ENCODE results near the gene TFEC.

TFEC gene

GRCh38 chr7:115932880-115933279 lies 97.7 kb downstream of the TFEC start:
- no peak for TF ChIP-seq CEBPB (IDR thresholded peaks at IDR 0.05)
- no peak for TF ChIP-seq EGR1 (IDR thresholded peaks at IDR 0.05)
- TF ChIP-seq TEAD4 (IDR thresholded peaks at IDR 0.05), result no peak
- TF ChIP-seq CREB1 (IDR thresholded peaks at IDR 0.05; ENCODE audit: low read depth), result no peak

GRCh38 chr7:115924411-115924810 lies 106.2 kb downstream of the TFEC start:
- no peak for TF ChIP-seq CEBPB (IDR thresholded peaks at IDR 0.05)
- no peak for TF ChIP-seq EGR1 (IDR thresholded peaks at IDR 0.05)
- no peak for TF ChIP-seq RAD21 (IDR thresholded peaks at IDR 0.05; ENCODE audit: low read depth)
- no peak for TF ChIP-seq YY1 (IDR thresholded peaks at IDR 0.05; ENCODE audit: low read depth)
- no peak for TF ChIP-seq TEAD4 (IDR thresholded peaks at IDR 0.05)
- TF ChIP-seq EP300 (IDR thresholded peaks at IDR 0.05; ENCODE audit: borderline replicate concordance), result no peak
- TF ChIP-seq CREB1 (IDR thresholded peaks at IDR 0.05; ENCODE audit: low read depth), result no peak
- no peak for TF ChIP-seq FOXM1 (IDR thresholded peaks at IDR 0.05; ENCODE audit: borderline replicate concordance, low read depth)
- no peak for TF ChIP-seq TCF12 (IDR thresholded peaks at IDR 0.05; ENCODE audit: low read depth)
- TF ChIP-seq ZBTB7A (IDR thresholded peaks at IDR 0.05; ENCODE audit: low read depth), result no peak

GRCh38 chr7:115920367-115920766 lies 110.2 kb downstream of the TFEC start:
- TF ChIP-seq FOXM1 (IDR thresholded peaks at IDR 0.05; ENCODE audit: borderline replicate concordance, low read depth) (no peak), MAX (IDR thresholded peaks at IDR 0.05) (no peak), NFIC (IDR thresholded peaks at IDR 0.05) (no peak), TAF1 (IDR thresholded peaks at IDR 0.05; ENCODE audit: low read depth) (no peak), CREB1 (IDR thresholded peaks at IDR 0.05; ENCODE audit: low read depth) (no peak), TEAD4 (IDR thresholded peaks at IDR 0.05) (no peak)

GRCh38 chr7:115914951-115915350 lies 115.6 kb downstream of the TFEC start:
- no peak for TF ChIP-seq ZBTB7A (IDR thresholded peaks at IDR 0.05; ENCODE audit: low read depth)
- no peak for TF ChIP-seq YY1 (IDR thresholded peaks at IDR 0.05; ENCODE audit: low read depth)
- TF ChIP-seq EGR1 (IDR thresholded peaks at IDR 0.05), result no peak
- TF ChIP-seq FOXM1 (IDR thresholded peaks at IDR 0.05; ENCODE audit: borderline replicate concordance, low read depth), result no peak
- no peak for TF ChIP-seq CREB1 (IDR thresholded peaks at IDR 0.05; ENCODE audit: low read depth)
- no peak for TF ChIP-seq TEAD4 (IDR thresholded peaks at IDR 0.05)
- TF ChIP-seq TCF12 (IDR thresholded peaks at IDR 0.05; ENCODE audit: low read depth), result no peak

GRCh38 chr7:115911465-115911864 lies 119.1 kb downstream of the TFEC start:
- no peak for TF ChIP-seq EGR1 (IDR thresholded peaks at IDR 0.05)
- no peak for TF ChIP-seq MAX (IDR thresholded peaks at IDR 0.05)
- no peak for TF ChIP-seq CEBPB (IDR thresholded peaks at IDR 0.05)
- TF ChIP-seq TEAD4 (IDR thresholded peaks at IDR 0.05), result no peak
- no peak for TF ChIP-seq REST (IDR thresholded peaks at IDR 0.05; ENCODE audit: low read depth)
- no peak for TF ChIP-seq EP300 (IDR thresholded peaks at IDR 0.05; ENCODE audit: borderline replicate concordance)
- TF ChIP-seq YY1 (IDR thresholded peaks at IDR 0.05; ENCODE audit: low read depth), result no peak
- no peak for TF ChIP-seq ZBTB7A (IDR thresholded peaks at IDR 0.05; ENCODE audit: low read depth)
- no peak for TF ChIP-seq TAF1 (IDR thresholded peaks at IDR 0.05; ENCODE audit: low read depth)

GRCh38 chr7:115910541-115911164 lies 119.9 kb downstream of the TFEC start:
- TF ChIP-seq RAD21 (IDR thresholded peaks at IDR 0.05; ENCODE audit: low read depth) (peak; percentile 74), NFIC (IDR thresholded peaks at IDR 0.05) (no peak), TCF12 (IDR thresholded peaks at IDR 0.05; ENCODE audit: low read depth) (no peak)

GRCh38 chr7:115906731-115907130 lies 123.8 kb downstream of the TFEC start:
- TF ChIP-seq USF1 (IDR thresholded peaks at IDR 0.05) (no peak), FOXM1 (IDR thresholded peaks at IDR 0.05; ENCODE audit: borderline replicate concordance, low read depth) (no peak), CREB1 (IDR thresholded peaks at IDR 0.05; ENCODE audit: low read depth) (no peak), CEBPB (IDR thresholded peaks at IDR 0.05) (no peak), TCF12 (IDR thresholded peaks at IDR 0.05; ENCODE audit: low read depth) (no peak), TAF1 (IDR thresholded peaks at IDR 0.05; ENCODE audit: low read depth) (no peak), TEAD4 (IDR thresholded peaks at IDR 0.05) (no peak), MAX (IDR thresholded peaks at IDR 0.05) (no peak)

- no peak for TF ChIP-seq RAD21 (IDR thresholded peaks at IDR 0.05; ENCODE audit: low read depth)
- TF ChIP-seq TCF12 (IDR thresholded peaks at IDR 0.05; ENCODE audit: low read depth), result no peak
- TF ChIP-seq EP300 (IDR thresholded peaks at IDR 0.05; ENCODE audit: borderline replicate concordance), result no peak
- TF ChIP-seq TEAD4 (IDR thresholded peaks at IDR 0.05), result no peak
- no peak for TF ChIP-seq FOXM1 (IDR thresholded peaks at IDR 0.05; ENCODE audit: borderline replicate concordance, low read depth)
- TF ChIP-seq NFIC (IDR thresholded peaks at IDR 0.05), result no peak
- TF ChIP-seq REST (IDR thresholded peaks at IDR 0.05; ENCODE audit: low read depth), result no peak
- no peak for TF ChIP-seq YY1 (IDR thresholded peaks at IDR 0.05; ENCODE audit: low read depth)
- no peak for TF ChIP-seq CEBPB (IDR thresholded peaks at IDR 0.05)
- TF ChIP-seq ZBTB7A (IDR thresholded peaks at IDR 0.05; ENCODE audit: low read depth), result no peak
- no peak for TF ChIP-seq USF1 (IDR thresholded peaks at IDR 0.05)
- TF ChIP-seq CREB1 (IDR thresholded peaks at IDR 0.05; ENCODE audit: low read depth), result no peak
- TF ChIP-seq EGR1 (IDR thresholded peaks at IDR 0.05), result no peak
- no peak for TF ChIP-seq TAF1 (IDR thresholded peaks at IDR 0.05; ENCODE audit: low read depth)
- TF ChIP-seq MAX (IDR thresholded peaks at IDR 0.05), result no peak
Measured at GRCh38 chr7:115889669-115889984, 140.9 kb downstream of the TFEC start.

Data from Ishikawa (cell line).